Astrocyte (in vitro differentiated cells and primary cell): ENCODE results near the gene ARSJ.

Experiments used
- CTCF ChIP-seq: IDR thresholded peaks from 2 replicates; pipeline ENCODE4 v1.5.1; 2011; ENCODE audit warnings: low read depth, mild to moderate bottlenecking, inconsistent platforms, low read length, moderate library complexity; ENCODE audit not compliant: insufficient read depth
- EZH2 ChIP-seq: IDR thresholded peaks from 2 replicates; pipeline ENCODE4 v1.6.1; 2012; ENCODE audit warnings: mild to moderate bottlenecking, low read length, inconsistent platforms; ENCODE audit not compliant: insufficient read depth

- TF ChIP-seq CTCF, result no peak
- no peak for TF ChIP-seq EZH2
Observed at GRCh38 chr4:114025176-114025777, 45.8 kb upstream of the ARSJ start.
